Calu3 (cell line): ENCODE results near the gene ATIC. TPM values are rescaled to one million over a fixed set of nuclear protein-coding genes. Genes with fewer than 3 reads are reported as not detected.
A peak's percentile ranks its signal among the peaks of the same experiment; 100 is the strongest.

Experiments
- BruUV-seq: library from RNA; stranded (reverse); fragments of 400-500 nt; replicated peaks from 2 replicates; lab custom pipeline; 2021; lab: Mats Ljungman, UMichigan
- CTCF ChIA-PET: fragments of 300-600 bp; sonication (Branson Sonifier 250); formaldehyde crosslinking; loops from one replicate; lab custom pipeline; 2022; ENCODE audit warnings: antibody characterized with exemption; lab: Charles Lee
- DNase-seq: peaks from one replicate; pipeline ENCODE4 v3.0.0; 2022
- H3K27ac Mint-ChIP-seq: one replicate; pipeline ENCODE4 v1.8.0; 2022; ENCODE audit warnings: mixed read lengths; ENCODE audit not compliant: unreplicated experiment
- H3K27me3 Mint-ChIP-seq: one replicate; pipeline ENCODE4 v1.8.0; 2022; ENCODE audit warnings: mixed read lengths; ENCODE audit not compliant: unreplicated experiment
- H3K36me3 Mint-ChIP-seq: one replicate; pipeline ENCODE4 v1.8.0; 2022; ENCODE audit warnings: mild to moderate bottlenecking, moderate library complexity, mixed read lengths; ENCODE audit not compliant: insufficient read depth, unreplicated experiment
- H3K4me1 Mint-ChIP-seq: one replicate; pipeline ENCODE4 v1.8.0; 2022; ENCODE audit warnings: mild to moderate bottlenecking, low read depth, mixed read lengths; ENCODE audit not compliant: unreplicated experiment
- H3K4me3 Mint-ChIP-seq: one replicate; pipeline ENCODE4 v1.8.0; 2022; ENCODE audit warnings: mild to moderate bottlenecking, low read depth, moderate library complexity, mixed read lengths; ENCODE audit not compliant: unreplicated experiment
- H3K9me3 Mint-ChIP-seq: one replicate; pipeline ENCODE4 v1.8.0; 2022; ENCODE audit warnings: low read depth, mixed read lengths; ENCODE audit not compliant: unreplicated experiment
- CTCF ChIP-seq: fragments of 200-600 bp; IDR thresholded peaks from one replicate; pipeline ENCODE4 v1.8.0; 2022; ENCODE audit warnings: antibody characterized with exemption; ENCODE audit not compliant: unreplicated experiment
- intact Hi-C: fragments of 100-400 bp; cut with micrococcal nuclease; formaldehyde crosslinking; loops from one replicate; pipeline ENCODE4 v1.10.0; 2022; ENCODE audit not compliant: unreplicated experiment
- total RNA-seq: library from RNA; stranded (reverse); gene quantifications from 2 replicates; pipeline ENCODE4 v1.2.3, GENCODE V29; 2022

The ATIC gene
- total RNA-seq, 1 experiment from 2014 or later, result 219 TPM

GRCh38 chr2:215269397-215270117 lies 42.3 kb upstream of the ATIC start:
- Mint-ChIP-seq H3K4me1 (no peaks in the 10 kb centered on the region), H3K36me3 (no peaks in the 10 kb centered on the region), H3K9me3 (no peaks in the 10 kb centered on the region), H3K27ac (no peak overlapping the region), H3K27me3 (no peaks in the 10 kb centered on the region), H3K4me3 (no peak overlapping the region)
- CTCF ChIA-PET, result interaction anchor here (0.7 to 0.8 kb wide), 5 partner anchors 31 to 1339 kb away, joined by 3 to 5 read pairs (median 3); partner anchors contain the start of gene ATIC
- BruUV-seq, result no TSS peak
- peak; percentile 51 for TF ChIP-seq CTCF
- peak; percentile 65 for DNase-seq
- intact Hi-C loops, result loop anchor here (2.0 to 10.0 kb wide), 2 partner anchors 309 to 665 kb away; no protein-coding TSS in a partner anchor

- DNase-seq, result no peak
- Mint-ChIP-seq H3K27ac (no peak overlapping the region), H3K4me3 (no peak overlapping the region), H3K4me1 (no peaks in the 10 kb centered on the region), H3K9me3 (no peaks in the 10 kb centered on the region), H3K36me3 (no peaks in the 10 kb centered on the region), H3K27me3 (no peaks in the 10 kb centered on the region)
- intact Hi-C loops, result loop anchor here (10.0 kb wide), 1 partner anchor 665 kb away; no protein-coding TSS in a partner anchor
- TF ChIP-seq CTCF, result no peak
- CTCF ChIA-PET, result interaction anchor here (0.7 to 0.8 kb wide), 4 partner anchors 42 to 1338 kb away, joined by 3 read pairs; partner anchors contain the start of gene ATIC
- BruUV-seq, result no TSS peak
These were observed 41.8 kb upstream of the ATIC start for GRCh38 chr2:215270118-215270451.

GRCh38 chr2:215271446-215271845 lies 40.4 kb upstream of the ATIC start:
- intact Hi-C loops, result loop anchor here (10.0 kb wide), 1 partner anchor 663 kb away; no protein-coding TSS in a partner anchor
- H3K36me3 Mint-ChIP-seq, result no peaks in the 10 kb centered on the region
- no TSS peak for BruUV-seq
- no peaks in the 10 kb centered on the region for H3K4me1 Mint-ChIP-seq
- DNase-seq, result no peak
- H3K4me3 Mint-ChIP-seq, result no peak overlapping the region
- H3K9me3 Mint-ChIP-seq, result no peaks in the 10 kb centered on the region
- no peak overlapping the region for H3K27ac Mint-ChIP-seq
- no peaks in the 10 kb centered on the region for H3K27me3 Mint-ChIP-seq
- no peak for TF ChIP-seq CTCF
- CTCF ChIA-PET, result no interaction called here

GRCh38 chr2:215272918-215273317 lies 38.9 kb upstream of the ATIC start:
- CTCF ChIA-PET, result no interaction called here
- no peak overlapping the region for H3K27ac Mint-ChIP-seq
- no TSS peak for BruUV-seq

More at GRCh38 chr2:215272918-215273317, 38.9 kb upstream of the ATIC start:
- H3K4me3 Mint-ChIP-seq, result no peak overlapping the region
- no peaks in the 10 kb centered on the region for H3K36me3 Mint-ChIP-seq
- H3K9me3 Mint-ChIP-seq, result no peaks in the 10 kb centered on the region
- TF ChIP-seq CTCF, result no peak
- intact Hi-C loops, result loop anchor here (10.0 kb wide), 1 partner anchor 662 kb away; no protein-coding TSS in a partner anchor
- no peak for DNase-seq
- no peaks in the 10 kb centered on the region for H3K4me1 Mint-ChIP-seq
- no peaks in the 10 kb centered on the region for H3K27me3 Mint-ChIP-seq
